Stimulated activated CD8-positive, alpha-beta memory T cell treated with anti-CD3 and anti-CD28 coated beads, Interleukin-15, amount 100 ng/mL, for 48 hours (primary cell): Measurements from ENCODE around the gene DPYD.

Experiments used
- DNase-seq, 2 donors: peaks; one replicate each; pipeline ENCODE4 v3.0.0-alpha.2; 2020; ENCODE audit warnings: low read depth in 2 of 2

DPYD gene

DNA sequence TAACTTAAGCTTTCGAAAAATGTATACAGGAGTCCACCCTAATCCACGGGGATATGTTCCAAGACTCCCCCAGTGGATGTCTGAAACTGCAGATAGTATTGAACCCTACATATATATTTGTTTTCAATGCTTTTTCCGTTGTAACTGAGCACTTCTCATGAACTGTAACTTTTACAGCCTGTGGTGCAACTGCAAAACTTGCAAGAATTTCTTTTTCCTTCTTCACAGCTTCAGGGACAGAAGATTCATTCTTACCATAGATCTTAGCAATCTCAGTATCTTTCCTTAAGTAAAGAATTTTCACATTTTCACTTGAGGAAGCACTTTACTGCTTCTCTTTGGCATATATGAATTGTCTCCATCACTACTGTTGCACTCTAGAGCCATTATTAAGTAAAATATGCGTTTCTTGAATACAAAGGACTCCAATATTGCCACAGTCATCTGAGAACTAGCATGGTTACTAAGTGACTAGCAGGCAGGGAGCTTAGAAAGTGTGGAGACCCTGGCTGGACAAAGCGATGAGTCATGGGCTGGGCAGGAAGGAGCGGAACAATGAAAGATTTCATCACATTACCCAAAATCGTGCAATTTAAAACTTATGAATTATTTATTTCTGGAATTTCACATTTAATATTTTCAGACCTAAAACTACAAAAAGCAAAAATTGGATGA is 14.1 kb downstream of the DPYD start:
- DNase-seq = no peak

DNA sequence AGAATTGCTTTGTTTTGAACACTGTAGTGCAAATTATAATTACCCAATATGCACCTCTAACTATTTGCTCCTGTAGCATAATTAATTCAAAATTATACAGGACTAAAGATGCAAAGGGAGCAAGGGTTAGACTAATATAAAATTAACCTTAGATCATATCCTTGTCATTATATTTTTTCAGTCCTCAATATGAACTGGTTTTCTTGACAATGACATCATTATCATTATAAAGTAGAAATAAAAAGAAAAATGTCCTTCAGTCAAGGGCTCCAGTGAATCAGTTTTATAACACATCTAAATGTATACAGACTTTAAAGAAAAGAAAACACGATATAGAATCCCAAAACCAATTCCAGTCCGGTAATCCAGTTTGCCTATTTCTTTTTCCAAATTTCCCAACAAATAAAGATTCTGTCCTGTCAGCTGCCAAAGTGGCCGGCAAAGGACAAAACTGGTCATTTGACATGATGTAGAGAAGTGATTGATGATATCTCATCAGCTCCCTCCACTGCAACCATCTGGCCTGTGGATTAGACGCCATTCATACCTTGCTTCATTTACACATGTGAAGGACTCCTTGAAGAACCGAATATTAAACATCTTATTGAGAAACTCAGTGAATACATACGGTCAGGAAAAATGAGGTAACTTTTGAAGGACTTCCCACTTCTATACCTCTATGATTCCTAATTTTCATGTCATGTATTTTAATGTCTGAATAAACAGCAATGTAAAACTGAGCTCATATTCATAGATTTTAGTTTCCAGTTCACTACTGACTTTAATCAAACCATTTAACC is 15.5 kb downstream of the DPYD start:
- no peak for DNase-seq

- no peak for DNase-seq
Observed at GRCh38 chr1:97904534-97904933, 16.3 kb downstream of the DPYD start.

DNA sequence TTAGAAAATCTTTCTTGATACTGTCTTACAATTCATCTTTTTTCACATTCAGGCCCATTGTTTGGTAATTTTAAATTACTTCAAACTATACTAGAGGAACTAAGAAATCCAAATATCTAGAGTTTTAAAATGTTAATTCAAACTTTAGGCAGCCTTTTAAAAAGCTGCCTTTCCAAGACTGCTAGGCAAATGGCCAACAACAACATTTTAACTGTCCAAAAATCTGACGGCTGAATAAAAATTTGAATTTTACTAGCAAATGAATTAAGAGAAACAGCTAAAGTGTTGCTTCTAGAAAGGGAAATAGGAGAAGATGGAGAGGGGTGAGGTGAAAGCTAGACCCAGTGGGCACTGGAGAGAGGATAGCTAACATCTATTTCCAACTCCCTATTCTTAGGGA is 17.2 kb downstream of the DPYD start:
- DNase-seq = no peak

- no peak for DNase-seq
Observed at GRCh38 chr1:97902067-97902466, 18.8 kb downstream of the DPYD start.

DNA sequence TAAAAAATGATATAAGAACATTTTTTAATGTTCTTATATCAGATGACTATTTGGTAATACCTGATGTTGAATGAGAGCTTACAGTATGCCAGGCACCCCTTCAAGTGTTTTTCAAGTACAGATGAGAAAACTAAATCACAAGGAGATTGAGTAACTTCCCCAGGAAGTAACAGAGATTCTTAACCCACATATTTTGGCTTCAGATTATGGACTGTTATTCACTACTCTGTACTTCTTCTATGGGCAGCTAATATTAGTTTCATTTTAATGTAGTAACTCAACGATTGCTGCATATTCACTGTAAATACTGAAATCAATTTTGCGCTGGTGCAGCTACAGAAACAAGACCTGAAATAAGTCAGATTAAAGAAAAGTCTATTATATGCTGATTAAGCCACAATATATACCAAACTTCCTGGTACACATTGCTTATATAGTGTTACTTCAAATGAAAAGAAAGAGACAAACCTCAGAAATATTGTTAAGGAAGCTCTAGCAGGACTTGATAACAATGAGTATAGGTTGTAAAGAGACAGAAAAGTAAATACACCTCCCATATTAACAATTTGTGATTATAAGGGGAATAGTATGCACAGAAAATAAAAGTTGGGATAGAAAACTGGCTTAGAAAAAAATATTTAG is 19.7 kb downstream of the DPYD start:
- no peak for DNase-seq

- no peak for DNase-seq
Observed at GRCh38 chr1:97898948-97899347, 21.9 kb downstream of the DPYD start.

GRCh38 chr1:97895278-97895677 is 25.6 kb downstream of the DPYD start:
- DNase-seq = no peak

DNA sequence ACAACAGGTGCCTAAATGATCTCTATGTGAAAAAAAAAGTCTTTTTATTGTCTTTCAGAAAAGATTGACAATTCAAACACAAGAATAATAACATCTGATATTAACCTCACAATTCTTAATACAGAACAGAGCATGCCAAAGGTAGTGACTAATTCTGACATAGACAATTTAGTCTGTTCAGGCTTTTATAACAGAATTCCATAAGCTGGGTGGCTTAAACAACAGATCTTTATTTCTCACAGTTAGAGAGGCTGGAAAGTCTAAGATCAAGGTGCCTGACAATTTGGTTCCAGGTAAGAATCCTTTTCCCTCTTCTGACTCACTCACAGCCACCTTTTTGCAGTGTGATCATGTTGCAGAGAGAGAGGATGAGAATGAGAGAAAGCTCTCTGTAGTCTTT is 27.0 kb downstream of the DPYD start:
- no peak for DNase-seq

DNA sequence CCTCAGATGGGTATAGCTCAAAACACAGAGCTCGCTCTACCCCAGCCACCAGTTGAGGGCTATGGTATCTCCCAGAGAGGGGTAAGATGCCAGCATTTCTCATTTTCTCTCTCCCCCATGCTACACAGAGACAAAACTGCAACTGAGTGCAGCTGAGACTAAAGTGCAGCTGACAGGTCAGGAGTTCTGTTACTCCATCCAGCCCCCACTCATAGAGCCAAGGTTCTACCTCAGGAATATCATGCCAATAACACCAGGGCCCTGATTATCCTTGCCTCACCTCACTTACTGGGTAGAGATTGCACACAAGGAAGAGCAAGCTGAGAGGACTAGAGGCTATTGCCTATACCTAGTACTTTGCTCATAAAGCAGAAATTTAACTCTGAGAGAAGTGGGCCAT is 34.6 kb downstream of the DPYD start:
- no peak for DNase-seq

- DNase-seq = no peak
Observed at GRCh38 chr1:97883823-97884222, 37.0 kb downstream of the DPYD start.

DNA sequence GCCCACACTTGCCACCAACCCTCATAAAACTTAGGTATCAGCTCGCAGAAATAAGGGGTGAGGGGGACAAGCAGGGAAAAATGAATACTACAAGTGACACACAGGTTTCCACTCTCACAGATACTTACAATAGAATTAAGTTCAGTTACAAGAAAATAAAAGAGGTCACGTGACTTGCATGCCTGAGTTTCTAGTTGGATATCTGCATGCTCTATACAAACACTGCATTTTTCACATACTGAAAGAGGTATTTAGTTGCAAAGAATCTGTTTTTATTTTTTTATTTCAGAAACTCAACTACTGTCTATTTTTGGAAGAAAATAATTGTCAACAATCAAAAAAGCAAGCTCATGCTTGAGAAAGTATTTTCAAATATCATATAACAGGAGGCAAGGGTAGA is 43.5 kb downstream of the DPYD start:
- DNase-seq = no peak

DNA sequence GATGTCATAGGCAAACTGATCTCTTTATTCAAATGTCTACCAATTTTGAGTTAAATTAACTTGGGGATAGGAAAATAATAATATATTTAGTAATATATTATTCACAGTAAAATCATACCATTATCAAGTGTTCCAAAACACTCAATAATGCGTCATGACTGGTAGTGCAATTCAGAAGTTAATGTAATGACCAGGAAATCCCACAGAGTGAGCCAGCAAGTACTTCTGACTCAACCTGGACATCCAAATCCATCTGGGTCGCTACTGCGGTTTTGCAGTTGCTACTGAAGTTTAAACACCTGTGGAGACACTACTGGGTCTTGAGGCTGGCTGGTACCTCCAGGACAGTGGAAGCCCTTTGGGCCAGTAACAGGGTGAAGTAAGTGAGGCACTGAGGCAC is 44.8 kb downstream of the DPYD start:
- DNase-seq = no peak

DNA sequence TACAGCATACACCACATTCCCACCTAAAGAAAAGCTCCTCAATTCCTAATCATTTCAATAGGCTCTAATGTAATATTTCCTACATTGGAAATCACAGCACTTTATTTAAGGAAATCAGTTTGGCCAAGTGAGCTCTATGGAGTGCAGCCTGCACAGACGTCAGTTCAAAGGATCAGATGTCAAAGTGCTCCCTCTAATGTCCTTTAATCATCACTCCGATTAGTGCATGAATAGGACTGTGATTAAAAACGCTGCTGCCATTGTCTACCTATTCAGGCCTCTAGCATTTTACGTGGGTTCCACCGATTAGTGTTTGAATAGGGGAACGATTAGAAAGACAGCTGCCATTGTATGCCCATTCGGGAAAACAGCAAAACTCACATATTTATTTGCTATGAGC is 50.2 kb downstream of the DPYD start:
- DNase-seq = no peak

DNA sequence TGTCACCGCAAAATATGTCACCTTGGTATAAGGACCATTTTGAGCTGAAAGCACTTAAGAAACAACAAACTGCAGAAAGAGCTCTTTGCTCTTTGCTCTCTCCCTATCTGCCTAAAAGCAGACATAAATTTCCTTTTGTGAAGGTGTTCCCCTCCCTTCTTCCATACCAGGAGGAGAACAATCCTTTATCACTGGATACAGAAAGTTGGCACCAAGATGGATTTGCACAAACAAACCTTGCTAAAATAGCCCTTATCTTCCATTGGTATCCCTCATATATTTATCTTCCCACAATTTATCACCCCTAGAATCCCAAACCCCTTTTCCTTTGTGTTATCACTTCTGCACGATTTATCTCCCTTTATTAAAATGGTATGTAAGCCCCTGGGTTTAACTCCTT is 51.4 kb downstream of the DPYD start:
- DNase-seq = no peak

- DNase-seq = no peak
Observed at GRCh38 chr1:97867127-97867526, 53.7 kb downstream of the DPYD start.

GRCh38 chr1:97864615-97865014 is 56.2 kb downstream of the DPYD start:
- no peak for DNase-seq

GRCh38 chr1:97853221-97853620 is 67.6 kb downstream of the DPYD start:
- no peak for DNase-seq

- no peak for DNase-seq
Observed at GRCh38 chr1:97849345-97850340, 71.2 kb downstream of the DPYD start.

DNA sequence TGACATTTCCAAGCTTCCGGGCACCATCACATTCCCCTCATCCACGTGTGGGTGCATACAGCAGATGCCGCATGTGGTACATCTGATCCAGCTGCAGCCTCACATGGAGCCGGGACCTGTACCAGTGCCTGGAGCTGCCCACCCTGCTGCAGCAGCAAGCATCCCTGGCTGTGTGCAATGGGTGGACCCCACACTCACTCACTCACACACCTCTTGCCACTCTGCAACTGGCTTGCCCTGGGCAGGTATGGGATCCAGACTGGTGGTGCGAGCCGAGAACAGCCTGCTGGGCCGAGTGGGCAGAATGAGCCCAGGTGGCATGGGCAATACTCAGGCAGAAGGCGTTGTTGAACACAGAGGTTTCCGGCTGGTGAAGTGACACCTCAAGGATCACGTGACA is 75.0 kb downstream of the DPYD start:
- no peak for DNase-seq

DNA sequence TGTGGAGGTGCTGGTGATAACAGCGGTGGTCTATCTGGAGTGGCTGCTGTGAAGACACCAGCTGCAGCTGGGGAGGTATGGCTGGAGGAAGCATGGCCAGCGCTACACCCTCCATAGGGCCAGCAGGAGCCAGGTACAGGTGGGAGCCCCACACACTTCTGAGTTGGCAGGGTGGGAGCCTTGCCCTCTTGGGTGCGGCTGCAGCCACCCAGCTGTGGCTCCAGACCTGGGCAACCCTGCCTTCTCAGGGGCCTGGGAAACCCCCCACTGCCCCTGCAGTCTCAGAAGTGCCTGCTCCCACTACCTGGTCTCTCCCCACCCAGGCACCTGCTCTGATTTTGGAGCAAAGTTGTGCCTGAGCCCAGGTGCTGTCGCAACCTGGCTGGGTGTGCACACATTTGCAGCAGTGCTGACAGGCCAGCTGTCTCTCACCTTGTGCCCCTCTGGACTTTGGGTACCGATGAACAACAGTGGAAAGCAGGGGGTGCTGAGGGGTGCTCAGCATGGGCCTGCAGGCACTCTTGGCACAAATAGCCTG is 76.2 kb downstream of the DPYD start:
- no peak for DNase-seq

DNA sequence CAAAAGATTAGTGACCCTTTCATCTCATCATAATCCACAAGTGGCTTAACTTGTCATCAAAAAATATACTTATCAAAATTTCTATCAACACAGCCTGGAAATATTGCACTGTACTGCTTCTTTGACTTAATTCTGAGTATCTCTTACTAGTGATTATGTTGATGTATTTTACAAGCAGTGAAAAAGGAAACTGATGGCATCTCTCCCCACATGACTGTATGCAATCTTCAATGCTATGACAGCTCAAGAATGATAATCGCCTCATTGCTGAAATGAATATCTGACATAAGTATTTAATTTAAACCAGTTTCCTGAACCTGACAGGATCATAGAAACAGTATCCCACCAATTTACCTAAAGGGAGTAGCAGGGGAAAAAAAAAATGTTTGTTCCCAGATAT is 79.5 kb downstream of the DPYD start:
- DNase-seq = no peak
